Bone marrow (tissue), 2 donors: ENCODE data around the gene PTPRB.
"Not testable (repeated sequence)": the region's sequence is repeated elsewhere in the genome, so short reads cannot be mapped to it uniquely, and the experiment has no call there.

ENCODE experiments used
- DNase-seq, 2 donors: peaks; one replicate each; lab custom pipeline; 2025; lab: John Stamatoyannopoulos, UW

Gene PTPRB

GRCh38 chr12:70540996-70541395, 96.2 kb downstream of the PTPRB start:
- no peak for DNase-seq

GRCh38 chr12:70536650-70537049, 100.6 kb downstream of the PTPRB start:
- DNase-seq: no peak

GRCh38 chr12:70535896-70536374, 101.3 kb downstream of the PTPRB start:
- no peak for DNase-seq

GRCh38 chr12:70534466-70534865, 102.8 kb downstream of the PTPRB start:
- no peak for DNase-seq

GRCh38 chr12:70529647-70530046, 107.6 kb downstream of the PTPRB start:
- DNase-seq: no peak

GRCh38 chr12:70520847-70521246, 116.4 kb downstream of the PTPRB start:
- DNase-seq: no peak

GRCh38 chr12:70513426-70513825, 123.8 kb downstream of the PTPRB start:
- no peak for DNase-seq

- DNase-seq: no peak
These were observed 129.1 kb downstream of the PTPRB start for GRCh38 chr12:70508178-70508577.

- no peak for DNase-seq
These were observed 129.8 kb downstream of the PTPRB start for GRCh38 chr12:70507442-70507841.

GRCh38 chr12:70497508-70497907, 139.7 kb downstream of the PTPRB start:
- DNase-seq: no peak

- DNase-seq: not testable (repeated sequence)
These were observed 144.3 kb downstream of the PTPRB start for GRCh38 chr12:70492904-70493303.

- DNase-seq: not testable (repeated sequence)
These were observed 146.3 kb downstream of the PTPRB start for GRCh38 chr12:70490928-70491327.

GRCh38 chr12:70487440-70487839, 149.8 kb downstream of the PTPRB start:
- DNase-seq: no peak

- DNase-seq: no peak
These were observed 150.6 kb downstream of the PTPRB start for GRCh38 chr12:70486588-70486987.

- DNase-seq: no peak
These were observed 151.5 kb downstream of the PTPRB start for GRCh38 chr12:70485704-70486103.

- no peak for DNase-seq
These were observed 152.8 kb downstream of the PTPRB start for GRCh38 chr12:70484464-70484863.

GRCh38 chr12:70482764-70483163, 154.5 kb downstream of the PTPRB start:
- DNase-seq: no peak

- no peak for DNase-seq
These were observed 167.9 kb downstream of the PTPRB start for GRCh38 chr12:70469221-70469820.

- no peak for DNase-seq
These were observed 168.5 kb downstream of the PTPRB start for GRCh38 chr12:70468741-70469140.

GRCh38 chr12:70467918-70468733, 169.1 kb downstream of the PTPRB start:
- DNase-seq: no peak

GRCh38 chr12:70467476-70467875, 169.8 kb downstream of the PTPRB start:
- no peak for DNase-seq

- DNase-seq: no peak
These were observed 170.5 kb downstream of the PTPRB start for GRCh38 chr12:70466753-70467152.
